GM13976 (cell line): Measurements from ENCODE around the gene INAFM2.

Experiments
- DNase-seq: peaks from one replicate; pipeline ENCODE4 v3.0.0; 2012; ENCODE audit warnings: low spot score
- in situ Hi-C: fragments of 300-500 bp; cut with MboI; formaldehyde crosslinking; loops from one replicate; pipeline ENCODE4 v1.12.0; 2022; ENCODE audit warnings: low sequenced_read_pairs, mixed read lengths, inconsistent platforms; ENCODE audit not compliant: unreplicated experiment
- TF ChIP-seq, protein P1 (sequence below): IDR thresholded peaks from 2 replicates; pipeline ENCODE4 v1.5.1; 2012; ENCODE audit warnings: borderline replicate concordance, mild to moderate bottlenecking; ENCODE audit not compliant: insufficient read depth; ENCODE audit errors: extremely low read depth, missing control alignments, control extremely low read depth

The INAFM2 gene

DNA sequence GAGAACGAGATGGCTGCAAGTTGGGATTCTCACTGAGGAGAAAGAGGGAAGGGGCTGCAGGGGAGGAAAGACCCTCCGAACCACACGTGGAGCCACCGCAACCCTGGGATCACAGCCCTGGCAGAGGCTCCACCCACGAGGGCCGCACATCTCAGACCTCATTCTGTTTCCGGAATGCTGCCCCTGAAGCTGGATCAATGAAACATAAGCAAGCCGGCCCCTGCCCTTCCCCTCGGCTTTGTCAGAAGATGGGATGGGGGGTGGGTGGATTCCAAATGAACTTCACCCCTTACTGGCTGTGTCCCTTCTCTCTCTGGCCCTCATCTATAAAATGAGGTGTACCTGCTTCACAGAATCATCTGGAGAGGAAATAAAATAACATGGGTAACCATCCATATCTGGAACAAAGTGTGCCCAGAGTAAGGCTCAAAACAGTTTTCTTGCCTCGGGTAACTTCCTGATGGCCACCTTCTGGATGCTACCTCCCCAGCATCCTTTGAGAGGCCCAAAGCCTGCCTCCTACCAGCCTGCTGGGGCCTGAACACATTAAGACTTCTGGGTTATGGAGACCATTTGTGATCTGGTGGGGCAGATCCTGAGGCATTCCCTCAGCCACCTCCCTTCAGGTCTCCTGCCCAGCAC lies 21.9 kb downstream of the INAFM2 start:
- TF ChIP-seq, protein P1, sequence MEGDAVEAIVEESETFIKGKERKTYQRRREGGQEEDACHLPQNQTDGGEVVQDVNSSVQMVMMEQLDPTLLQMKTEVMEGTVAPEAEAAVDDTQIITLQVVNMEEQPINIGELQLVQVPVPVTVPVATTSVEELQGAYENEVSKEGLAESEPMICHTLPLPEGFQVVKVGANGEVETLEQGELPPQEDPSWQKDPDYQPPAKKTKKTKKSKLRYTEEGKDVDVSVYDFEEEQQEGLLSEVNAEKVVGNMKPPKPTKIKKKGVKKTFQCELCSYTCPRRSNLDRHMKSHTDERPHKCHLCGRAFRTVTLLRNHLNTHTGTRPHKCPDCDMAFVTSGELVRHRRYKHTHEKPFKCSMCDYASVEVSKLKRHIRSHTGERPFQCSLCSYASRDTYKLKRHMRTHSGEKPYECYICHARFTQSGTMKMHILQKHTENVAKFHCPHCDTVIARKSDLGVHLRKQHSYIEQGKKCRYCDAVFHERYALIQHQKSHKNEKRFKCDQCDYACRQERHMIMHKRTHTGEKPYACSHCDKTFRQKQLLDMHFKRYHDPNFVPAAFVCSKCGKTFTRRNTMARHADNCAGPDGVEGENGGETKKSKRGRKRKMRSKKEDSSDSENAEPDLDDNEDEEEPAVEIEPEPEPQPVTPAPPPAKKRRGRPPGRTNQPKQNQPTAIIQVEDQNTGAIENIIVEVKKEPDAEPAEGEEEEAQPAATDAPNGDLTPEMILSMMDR: no peak
- in situ Hi-C loops: loop anchor here (5.0 kb wide), 1 partner anchor 77 kb away; no protein-coding TSS in a partner anchor

DNA sequence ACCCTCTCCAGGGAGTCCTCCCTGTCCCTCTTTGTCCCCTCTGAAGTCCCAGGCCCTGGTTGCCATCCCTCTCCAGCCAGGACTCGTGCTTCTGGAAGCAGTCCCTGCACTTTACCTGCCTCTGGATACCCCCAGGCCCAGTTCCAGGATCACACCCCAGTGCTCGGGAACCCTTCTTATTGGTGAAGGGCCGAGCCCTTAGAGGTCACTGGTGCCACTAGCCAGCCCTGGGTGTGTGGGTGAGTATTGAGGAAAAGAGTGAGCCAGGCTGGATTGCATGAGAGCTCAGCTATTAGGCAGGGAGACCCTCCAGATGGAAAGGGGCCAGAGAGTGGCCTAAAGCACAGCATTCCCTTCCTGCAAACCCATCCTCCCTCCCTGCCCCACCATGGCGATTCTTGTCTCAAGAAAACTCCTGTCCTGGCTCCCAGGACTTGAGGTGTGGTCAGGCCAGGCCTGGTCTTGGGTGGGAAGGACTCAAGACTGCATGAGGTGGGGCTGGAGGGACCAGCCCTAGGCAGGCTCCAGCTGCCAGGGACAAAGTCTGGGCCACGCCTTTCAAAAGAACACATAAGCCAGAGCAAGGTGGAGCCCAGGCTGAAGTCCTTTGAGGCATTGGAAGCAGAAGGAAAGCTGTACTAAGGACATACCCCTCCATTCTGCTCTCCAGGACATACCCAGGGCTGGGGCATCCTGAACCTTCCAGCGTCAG lies 22.5 kb downstream of the INAFM2 start:
- TF ChIP-seq, protein P1: no peak
- in situ Hi-C loops: loop anchor here (5.0 kb wide), 1 partner anchor 76 kb away; no protein-coding TSS in a partner anchor
- DNase-seq: no peak

More for the DNA sequence above, 21.9 kb downstream of the INAFM2 start:
- DNase-seq: no peak

DNA sequence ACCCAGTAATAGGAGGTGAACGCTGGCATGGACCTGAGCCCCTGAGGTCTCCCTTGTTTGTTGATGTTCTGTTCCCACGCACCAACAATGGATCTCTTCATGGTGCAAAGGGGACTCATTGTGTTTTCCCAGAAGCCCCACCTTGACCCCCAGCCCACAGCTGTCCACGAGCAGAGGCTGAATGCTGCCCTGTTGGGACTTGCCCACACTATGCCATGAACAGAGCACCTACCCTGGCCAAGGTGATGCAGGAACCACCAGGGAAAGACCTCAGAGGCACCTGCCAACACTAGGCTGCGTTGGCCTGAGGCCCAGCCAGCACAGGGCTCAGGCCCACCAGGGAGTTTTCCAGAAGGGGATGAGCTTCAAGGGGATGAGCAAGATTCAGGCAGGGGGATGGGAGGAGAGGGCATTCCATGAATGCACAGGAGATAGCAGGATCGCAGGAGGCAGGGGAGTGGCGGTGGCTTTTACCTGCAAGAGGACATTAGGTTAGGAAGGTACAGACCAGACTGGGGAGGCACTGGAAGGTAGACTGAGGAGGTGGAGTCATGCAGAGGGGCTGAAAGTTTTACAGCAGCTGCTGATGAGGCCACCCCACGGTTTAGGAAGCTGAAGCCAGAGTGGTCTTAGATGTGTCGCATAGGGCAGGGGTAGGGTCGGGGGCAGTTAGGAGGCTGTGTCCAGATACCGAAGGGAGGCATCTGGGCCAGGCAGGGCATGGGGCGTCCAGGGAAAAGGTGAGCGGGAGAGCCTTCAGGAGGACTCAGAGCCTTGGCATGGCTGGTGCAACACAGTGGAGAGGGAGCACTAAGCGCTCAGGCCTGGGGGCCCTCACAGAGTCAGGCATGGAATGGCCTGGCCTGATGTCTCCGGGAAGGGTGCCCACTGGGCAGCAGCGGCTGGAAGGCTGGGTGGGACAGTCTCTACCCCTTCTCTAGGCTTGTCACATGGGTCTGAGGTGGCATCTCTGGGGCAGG lies 23.4 kb downstream of the INAFM2 start:
- in situ Hi-C loops: loop anchor here (5.0 kb wide), 1 partner anchor 75 kb away; no protein-coding TSS in a partner anchor
- TF ChIP-seq, protein P1: no peak
- no peak for DNase-seq

DNA sequence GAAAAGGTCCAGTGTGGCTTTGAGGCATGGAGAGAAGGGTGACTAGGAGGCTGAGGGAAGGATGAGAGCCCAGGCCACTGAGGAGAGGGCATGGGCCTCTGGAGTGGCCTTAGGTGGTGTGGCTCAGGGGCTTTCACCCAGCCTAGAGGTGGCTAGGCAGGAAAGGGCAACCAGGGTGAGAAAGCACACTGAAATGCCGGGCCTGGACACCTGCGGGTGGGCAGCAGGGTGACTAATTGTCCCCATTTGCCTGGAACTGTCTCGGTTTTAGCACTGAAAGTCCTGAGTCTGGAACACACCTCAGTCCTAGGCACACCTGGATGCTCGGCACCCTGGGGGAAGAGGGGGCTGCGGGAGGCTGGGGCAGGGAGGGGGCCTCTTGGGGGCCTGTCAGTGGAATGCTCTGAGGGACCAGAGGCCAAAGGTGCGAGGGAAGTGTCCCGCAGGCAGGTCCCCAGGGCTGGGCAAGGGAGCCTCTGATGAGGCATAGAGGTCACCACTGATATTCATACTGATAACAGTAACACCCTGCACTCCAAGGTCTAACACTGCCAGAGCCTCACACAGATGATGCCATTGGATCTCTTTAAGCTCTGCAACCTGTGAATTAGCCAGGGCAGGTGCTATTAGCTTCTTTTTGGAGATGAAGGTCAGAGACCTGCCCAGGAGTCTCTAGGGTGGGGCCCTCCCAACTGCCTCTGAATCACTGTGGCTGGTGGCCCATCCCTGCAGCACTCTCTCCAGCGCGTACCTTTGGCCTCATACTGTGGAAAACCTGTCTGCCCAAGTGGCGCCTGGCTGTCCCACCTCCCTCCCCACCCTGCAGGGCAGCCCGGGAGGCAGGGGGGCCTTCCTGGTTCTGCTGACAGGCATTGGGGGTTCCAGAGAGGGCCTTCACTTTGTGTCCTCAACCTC lies 24.3 kb downstream of the INAFM2 start:
- in situ Hi-C loops: loop anchor here (5.0 kb wide), 1 partner anchor 74 kb away; no protein-coding TSS in a partner anchor
- no peak for DNase-seq
- TF ChIP-seq, protein P1: no peak

DNA sequence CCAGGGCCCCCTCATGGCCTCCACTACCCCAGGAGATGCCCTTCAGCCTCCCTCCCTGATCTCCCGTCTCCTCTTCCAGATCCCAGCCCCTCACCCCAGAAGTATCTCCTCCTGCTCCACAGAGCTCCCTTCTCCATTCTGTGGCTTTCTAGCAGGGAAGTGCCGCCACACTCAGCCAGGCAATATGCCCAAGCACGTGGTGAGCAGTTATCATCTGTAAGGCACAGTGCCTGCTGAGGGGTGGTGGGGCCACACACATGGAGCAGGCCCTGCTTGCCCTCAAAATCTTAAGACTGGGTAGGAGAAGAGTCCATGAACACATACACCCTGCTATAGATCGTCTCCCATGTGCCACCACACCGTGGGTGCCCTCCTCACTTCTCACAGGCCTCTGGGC lies 25.0 kb downstream of the INAFM2 start:
- no peak for DNase-seq
- TF ChIP-seq, protein P1: no peak
- in situ Hi-C loops: loop anchor here (5.0 kb wide), 1 partner anchor 74 kb away; no protein-coding TSS in a partner anchor
